ENCODE results near the gene SIVA1. TPM values are rescaled to one million over a fixed set of nuclear protein-coding genes. Genes with fewer than 3 reads are reported as not detected.

The SIVA1 gene
- total and polyA plus RNA-seq, 3 experiments from 2014 or later, result 150 to 227 (median 175) TPM

DNA sequence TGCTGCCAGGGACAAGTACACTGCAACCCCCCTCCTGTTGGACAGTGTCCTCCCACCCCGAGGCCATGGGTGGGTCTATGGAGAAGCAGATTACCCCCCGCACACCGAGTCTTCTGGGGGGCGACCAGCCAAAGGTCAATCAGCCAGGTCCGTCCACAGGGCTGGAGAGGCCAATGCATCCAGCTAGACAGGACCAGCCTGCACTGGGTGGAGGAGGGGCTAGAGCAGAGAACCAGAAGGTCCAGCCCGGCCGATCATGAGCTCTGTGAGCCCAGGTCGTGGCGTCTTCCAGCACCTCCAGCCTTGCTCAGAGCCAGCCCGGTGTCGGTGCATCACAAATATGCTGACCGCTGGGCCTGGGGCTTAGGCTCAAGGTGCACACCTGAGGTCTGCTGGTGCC, 37.1 kb upstream of the SIVA1 start:
- H3K36me3 ChIP-seq (ENCODE audit: insufficient read depth, low read length), result no peaks in the 10 kb centered on the region
- POLR2A ChIA-PET, result no interaction called here

DNA sequence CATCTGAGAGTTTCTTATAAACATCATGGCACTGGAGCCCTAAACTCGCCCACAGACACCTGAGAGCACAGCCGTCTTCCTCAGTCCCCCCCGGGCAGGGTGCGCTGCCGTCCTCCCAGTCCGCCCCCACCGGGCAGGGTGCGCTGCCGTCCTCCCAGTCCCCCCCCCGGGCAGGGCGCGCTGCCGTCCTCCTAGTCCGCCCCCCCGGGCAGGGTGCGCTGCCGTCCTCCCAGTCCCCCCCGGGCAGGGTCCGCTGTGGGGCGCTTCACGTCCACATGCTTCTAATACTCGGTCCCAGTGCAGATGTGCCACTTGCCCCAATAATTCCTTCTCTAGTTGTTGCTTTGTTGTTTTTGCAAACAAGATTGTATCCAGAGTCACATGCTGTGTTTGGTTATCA, 35.8 kb upstream of the SIVA1 start:
- H3K4me1 Mint-ChIP-seq, result peaks cover 0 to 1% (median 0%) of the 10 kb centered on the region in 3 donors
- H3K36me3 Mint-ChIP-seq, result peaks cover 0 to 17% (median 1%) of the 10 kb centered on the region in 3 donors
- no peak overlapping the region for H3K27ac Mint-ChIP-seq
- no peaks in the 10 kb centered on the region for H3K4me1 ChIP-seq (ENCODE audit: insufficient read depth, low read length)
- POLR2A ChIA-PET, result no interaction called here
- H3K9me3 ChIP-seq (ENCODE audit: low read length), result no peaks in the 10 kb centered on the region
- no peak overlapping the region for H3K4me3 ChIP-seq (ENCODE audit: low read length)
- H3K27me3 Mint-ChIP-seq, result no peaks in the 10 kb centered on the region
- H3K36me3 ChIP-seq (ENCODE audit: insufficient read depth, low read length), result no peaks in the 10 kb centered on the region
- no peaks in the 10 kb centered on the region for H3K9me3 Mint-ChIP-seq
- H3K4me3 Mint-ChIP-seq, result no peak overlapping the region
- no peak for DNase-seq
- H3K27me3 ChIP-seq (ENCODE audit: insufficient read depth, low read length, poor library complexity, severe bottlenecking), result no peaks in the 10 kb centered on the region
- CTCF ChIA-PET, result no interaction called here
- no peak overlapping the region for H3K27ac ChIP-seq (ENCODE audit: low read depth, low read length)

More for the DNA sequence above, 37.1 kb upstream of the SIVA1 start:
- Mint-ChIP-seq H3K27ac (no peak overlapping the region), H3K4me1 (peaks cover 0 to 1% (median 0%) of the 10 kb centered on the region in 3 donors), H3K4me3 (no peak overlapping the region), H3K9me3 (no peaks in the 10 kb centered on the region), H3K27me3 (no peaks in the 10 kb centered on the region), H3K36me3 (peaks cover 0 to 19% (median 1%) of the 10 kb centered on the region in 3 donors)
- Histone ChIP-seq H3K27me3 (ENCODE audit: insufficient read depth, low read length, poor library complexity, severe bottlenecking) (no peaks in the 10 kb centered on the region), H3K4me1 (ENCODE audit: insufficient read depth, low read length) (no peaks in the 10 kb centered on the region), H3K9me3 (ENCODE audit: low read length) (no peaks in the 10 kb centered on the region), H3K27ac (ENCODE audit: low read depth, low read length) (no peak overlapping the region), H3K4me3 (ENCODE audit: low read length) (no peak overlapping the region)
- CTCF ChIA-PET, result interaction anchor here (1.4 kb wide), 1 partner anchor 50 kb away, joined by 4 read pairs; no protein-coding TSS in a partner anchor
- no peak for DNase-seq

DNA sequence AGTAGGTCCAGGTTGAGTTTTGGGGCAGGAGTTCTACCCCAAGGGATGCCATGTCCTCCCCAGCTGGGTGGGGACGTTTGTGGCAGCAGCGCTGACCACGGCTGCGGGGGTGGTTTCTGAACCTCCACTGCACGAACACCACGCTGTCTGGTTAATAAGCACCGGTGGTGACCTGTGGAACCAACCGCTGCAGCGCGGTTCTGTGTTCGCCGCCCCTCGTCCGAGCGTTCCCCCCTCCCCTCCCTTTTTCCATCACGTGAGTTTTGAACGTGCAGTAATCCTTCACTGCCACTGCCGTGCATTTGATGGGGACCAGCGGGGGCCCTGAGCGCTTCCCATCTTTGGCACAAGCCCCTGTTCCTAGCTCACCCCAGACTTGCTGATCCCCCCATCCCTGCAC, 35.3 kb upstream of the SIVA1 start:
- ChIA-PET CTCF (no interaction called here), POLR2A (no interaction called here)
- H3K27ac Mint-ChIP-seq, result no peak overlapping the region

DNA sequence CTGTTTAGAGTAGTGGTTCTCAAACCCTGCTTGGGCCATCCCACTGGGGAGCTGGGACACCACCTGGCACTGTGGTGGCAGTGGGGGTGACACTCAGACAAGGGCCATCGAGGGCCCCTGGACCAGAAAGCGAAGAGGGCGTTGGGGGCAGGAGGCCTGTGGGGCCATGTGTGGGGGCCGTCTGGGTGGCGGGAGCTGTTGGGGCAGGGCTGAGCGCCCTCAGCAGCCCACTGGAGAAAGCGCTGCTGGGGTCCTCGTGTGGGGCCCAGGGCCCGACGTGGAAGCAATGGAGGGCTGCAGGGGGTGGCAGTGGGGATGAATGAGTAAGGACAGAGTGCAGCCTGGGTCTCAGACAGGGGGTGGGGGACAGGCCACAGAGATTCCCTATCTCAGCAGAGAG, 34.8 kb upstream of the SIVA1 start:
- H3K36me3 ChIP-seq (ENCODE audit: insufficient read depth, low read length), result no peaks in the 10 kb centered on the region
- no peaks in the 10 kb centered on the region for H3K9me3 ChIP-seq (ENCODE audit: low read length)
- H3K4me3 ChIP-seq (ENCODE audit: low read length), result no peak overlapping the region
- Mint-ChIP-seq H3K27me3 (no peaks in the 10 kb centered on the region), H3K4me3 (no peak overlapping the region), H3K9me3 (no peaks in the 10 kb centered on the region), H3K36me3 (peaks cover 0 to 17% (median 1%) of the 10 kb centered on the region in 3 donors), H3K27ac (peak overlapping the region in 1 of 8 donors; percentile 59), H3K4me1 (peaks cover 0 to 1% (median 0%) of the 10 kb centered on the region in 3 donors)
- no peak for DNase-seq
- no peak overlapping the region for H3K27ac ChIP-seq (ENCODE audit: low read depth, low read length)
- ChIA-PET CTCF (no interaction called here), POLR2A (no interaction called here)
- no peaks in the 10 kb centered on the region for H3K27me3 ChIP-seq (ENCODE audit: insufficient read depth, low read length, poor library complexity, severe bottlenecking)
- H3K4me1 ChIP-seq (ENCODE audit: insufficient read depth, low read length), result no peaks in the 10 kb centered on the region

More for the DNA sequence above, 35.3 kb upstream of the SIVA1 start:
- no peak for DNase-seq
- Mint-ChIP-seq H3K27me3 (no peaks in the 10 kb centered on the region), H3K36me3 (peaks cover 0 to 17% (median 1%) of the 10 kb centered on the region in 3 donors), H3K4me3 (no peak overlapping the region), H3K9me3 (no peaks in the 10 kb centered on the region), H3K4me1 (peaks cover 0 to 1% (median 0%) of the 10 kb centered on the region in 3 donors)
- Histone ChIP-seq H3K4me3 (ENCODE audit: low read length) (no peak overlapping the region), H3K27me3 (ENCODE audit: insufficient read depth, low read length, poor library complexity, severe bottlenecking) (no peaks in the 10 kb centered on the region), H3K36me3 (ENCODE audit: insufficient read depth, low read length) (no peaks in the 10 kb centered on the region), H3K4me1 (ENCODE audit: insufficient read depth, low read length) (no peaks in the 10 kb centered on the region), H3K9me3 (ENCODE audit: low read length) (no peaks in the 10 kb centered on the region), H3K27ac (ENCODE audit: low read depth, low read length) (no peak overlapping the region)

DNA sequence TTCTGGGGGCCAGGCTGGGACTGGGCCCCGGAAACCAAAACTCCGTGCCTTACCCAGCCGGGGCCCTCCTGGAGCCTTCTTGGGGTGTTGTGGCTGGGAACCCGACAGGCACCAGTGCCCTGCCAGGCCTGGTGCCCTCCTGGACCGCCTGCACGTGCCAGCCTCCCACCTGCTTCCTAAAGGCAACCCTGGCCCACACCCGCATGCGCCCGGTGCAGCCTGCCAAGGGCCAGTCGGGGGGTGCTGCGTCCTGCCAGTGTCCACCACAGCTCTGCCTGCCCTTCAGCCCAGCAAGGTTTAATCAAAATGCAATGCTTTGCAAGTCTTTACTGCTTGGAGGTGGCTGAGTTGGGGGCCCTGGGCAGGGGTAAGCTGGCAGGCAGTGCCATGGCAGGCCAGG, 34.1 kb upstream of the SIVA1 start:
- CTCF ChIA-PET, result no interaction called here
- Mint-ChIP-seq H3K36me3 (peaks cover 0 to 13% (median 1%) of the 10 kb centered on the region in 3 donors), H3K4me3 (no peak overlapping the region), H3K27me3 (no peaks in the 10 kb centered on the region), H3K4me1 (peaks cover 0 to 1% (median 0%) of the 10 kb centered on the region in 3 donors), H3K27ac (no peak overlapping the region), H3K9me3 (no peaks in the 10 kb centered on the region)
- no peaks in the 10 kb centered on the region for H3K9me3 ChIP-seq (ENCODE audit: low read length)
- no peaks in the 10 kb centered on the region for H3K4me1 ChIP-seq (ENCODE audit: insufficient read depth, low read length)
- no peaks in the 10 kb centered on the region for H3K36me3 ChIP-seq (ENCODE audit: insufficient read depth, low read length)
- H3K27ac ChIP-seq (ENCODE audit: low read depth, low read length), result no peak overlapping the region
- no peak overlapping the region for H3K4me3 ChIP-seq (ENCODE audit: low read length)
- DNase-seq, result no peak
- no peaks in the 10 kb centered on the region for H3K27me3 ChIP-seq (ENCODE audit: insufficient read depth, low read length, poor library complexity, severe bottlenecking)
- POLR2A ChIA-PET, result no interaction called here

DNA sequence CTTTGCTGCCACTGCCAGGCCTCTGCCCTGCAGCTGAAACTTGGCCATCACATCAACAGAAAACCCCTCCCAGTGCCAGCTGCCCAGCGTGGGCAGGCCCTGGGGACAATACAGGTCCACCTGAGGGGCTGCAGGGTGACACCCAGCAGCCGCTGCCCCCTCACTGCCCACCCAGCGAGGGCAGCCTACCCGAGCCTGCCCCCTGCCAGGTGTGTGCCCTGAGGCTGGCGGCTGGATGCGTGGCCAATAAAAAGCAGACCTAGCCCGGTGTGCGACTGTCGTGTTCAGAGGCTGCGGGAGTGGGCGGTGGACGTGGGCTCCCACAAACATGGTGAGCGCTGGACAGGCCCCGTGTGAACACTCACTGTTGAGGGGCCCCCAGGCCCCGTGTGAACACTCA, 33.6 kb upstream of the SIVA1 start:
- Mint-ChIP-seq H3K27ac (no peak overlapping the region), H3K4me3 (no peak overlapping the region)

DNA sequence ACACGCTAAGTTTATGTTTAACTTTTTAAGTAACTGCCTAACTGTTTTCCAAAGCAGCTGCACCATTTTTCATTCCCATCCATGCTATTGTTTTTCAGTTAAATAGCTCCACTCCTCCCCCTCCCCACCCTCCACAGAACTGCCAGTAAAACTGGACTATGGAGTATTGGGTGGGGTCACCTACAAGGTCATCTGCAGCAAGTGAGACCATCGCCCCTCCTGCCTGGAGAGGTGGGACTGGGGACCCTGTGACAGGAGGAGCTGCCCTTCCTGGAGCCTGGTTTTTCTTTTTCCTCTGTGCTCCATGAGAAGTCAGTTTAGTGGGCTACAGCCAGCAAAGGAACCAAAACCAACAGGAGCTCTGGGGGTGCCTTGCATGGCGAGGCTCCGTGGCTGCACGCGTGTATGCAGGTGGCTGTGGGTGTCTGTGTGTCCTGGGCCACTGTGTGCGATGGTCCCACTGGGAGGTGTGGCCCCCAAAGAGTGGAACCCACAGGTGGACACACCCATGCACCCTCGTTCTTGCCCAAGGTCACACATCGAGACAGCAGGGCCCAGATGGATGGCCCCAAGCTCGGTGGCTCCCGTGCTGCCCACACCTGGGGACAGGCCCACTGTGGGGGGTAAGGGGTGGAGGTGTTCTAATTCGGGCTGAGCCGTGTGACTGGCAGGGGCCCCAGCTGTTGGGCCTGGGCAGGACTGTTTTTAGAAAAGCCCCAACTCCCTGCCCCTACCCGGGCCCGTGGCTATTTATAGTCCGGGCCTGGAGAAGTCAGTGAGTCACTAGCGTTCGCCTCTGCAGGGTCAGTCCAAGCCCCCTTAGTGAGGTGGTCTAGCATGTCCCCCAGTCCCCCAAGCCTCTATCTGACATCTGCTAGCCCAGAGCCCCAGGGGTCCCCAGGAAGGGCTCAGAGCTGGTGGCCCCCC, 31.2 kb upstream of the SIVA1 start:
- Histone ChIP-seq H3K27ac (ENCODE audit: low read depth, low read length) (no peak overlapping the region), H3K4me1 (ENCODE audit: insufficient read depth, low read length) (peaks cover 6% of the 10 kb centered on the region), H3K36me3 (ENCODE audit: insufficient read depth, low read length) (no peaks in the 10 kb centered on the region), H3K4me3 (ENCODE audit: low read length) (no peak overlapping the region), H3K9me3 (ENCODE audit: low read length) (no peaks in the 10 kb centered on the region), H3K27me3 (ENCODE audit: insufficient read depth, low read length, poor library complexity, severe bottlenecking) (no peaks in the 10 kb centered on the region)
- Mint-ChIP-seq H3K9me3 (no peaks in the 10 kb centered on the region), H3K36me3 (peaks cover 0 to 3% (median 1%) of the 10 kb centered on the region in 3 donors), H3K4me1 (peaks cover 0 to 3% (median 1%) of the 10 kb centered on the region in 3 donors), H3K27me3 (no peaks in the 10 kb centered on the region), H3K4me3 (peak overlapping the region in 2 of 7 donors; percentile 32 to 37), H3K27ac (peak overlapping the region in 1 of 8 donors; percentile 15)
- DNase-seq, result no peak
- CTCF ChIA-PET, result interaction anchor here (1.1 to 1.3 kb wide), 2 partner anchors 16 to 31 kb away, joined by 3 to 4 read pairs; partner anchors contain the start of gene SIVA1
- POLR2A ChIA-PET, result no interaction called here

More for the DNA sequence above, 33.6 kb upstream of the SIVA1 start:
- Histone ChIP-seq H3K27me3 (ENCODE audit: insufficient read depth, low read length, poor library complexity, severe bottlenecking) (no peaks in the 10 kb centered on the region), H3K27ac (ENCODE audit: low read depth, low read length) (no peak overlapping the region), H3K36me3 (ENCODE audit: insufficient read depth, low read length) (no peaks in the 10 kb centered on the region), H3K4me1 (ENCODE audit: insufficient read depth, low read length) (no peaks in the 10 kb centered on the region), H3K4me3 (ENCODE audit: low read length) (no peak overlapping the region), H3K9me3 (ENCODE audit: low read length) (no peaks in the 10 kb centered on the region)
- ChIA-PET CTCF (no interaction called here), POLR2A (no interaction called here)
- Mint-ChIP-seq H3K36me3 (peaks cover 0 to 8% (median 1%) of the 10 kb centered on the region in 3 donors), H3K27me3 (no peaks in the 10 kb centered on the region), H3K9me3 (no peaks in the 10 kb centered on the region), H3K4me1 (peaks cover 0 to 1% (median 0%) of the 10 kb centered on the region in 3 donors)
- DNase-seq, result no peak

DNA sequence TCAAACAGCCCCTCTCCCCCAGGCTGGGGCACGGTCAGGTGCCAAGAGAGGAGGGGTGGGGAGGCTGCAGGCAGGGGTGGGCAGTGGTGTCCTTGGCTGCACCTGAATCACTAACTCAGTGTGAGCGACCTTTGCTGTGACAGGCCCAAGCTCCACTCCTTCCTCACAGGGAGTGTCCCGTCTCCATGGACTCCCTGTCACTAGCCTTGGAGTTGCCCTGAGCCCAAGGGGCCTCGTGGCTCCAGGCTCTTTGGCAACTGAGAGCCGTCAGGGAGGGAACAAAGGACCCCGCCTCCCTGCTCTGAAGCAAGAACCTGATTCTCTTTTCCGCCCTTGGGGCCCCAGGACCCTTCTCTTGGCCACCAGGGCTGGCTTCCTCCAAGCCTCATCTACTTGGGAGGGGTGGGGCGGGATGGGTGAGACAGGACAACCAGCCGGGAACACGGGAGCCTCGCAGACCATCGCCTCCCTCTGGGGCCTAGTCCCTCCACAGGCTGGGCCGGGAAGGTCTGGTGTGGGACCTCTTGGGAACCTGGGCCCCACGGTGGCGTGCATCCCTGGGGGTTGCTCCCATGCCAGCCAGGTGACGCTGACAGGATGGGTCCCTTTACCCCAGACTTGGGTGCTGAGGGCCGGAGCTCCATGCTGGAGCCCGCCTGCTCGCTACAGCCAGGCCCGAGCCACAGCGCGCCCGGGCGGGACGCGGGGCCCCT, 29.9 kb upstream of the SIVA1 start:
- Histone ChIP-seq H3K27me3 (ENCODE audit: insufficient read depth, low read length, poor library complexity, severe bottlenecking) (no peaks in the 10 kb centered on the region), H3K36me3 (ENCODE audit: insufficient read depth, low read length) (no peaks in the 10 kb centered on the region), H3K4me3 (ENCODE audit: low read length) (no peak overlapping the region), H3K9me3 (ENCODE audit: low read length) (no peaks in the 10 kb centered on the region), H3K27ac (ENCODE audit: low read depth, low read length) (no peak overlapping the region), H3K4me1 (ENCODE audit: insufficient read depth, low read length) (peaks cover 6% of the 10 kb centered on the region)
- POLR2A ChIA-PET, result no interaction called here
- DNase-seq, result peak in 1 of 5 donors; percentile 55
- H3K4me3 Mint-ChIP-seq, result peak overlapping the region in 1 of 7 donors; percentile 32
- CTCF ChIA-PET, result interaction anchor here (0.7 to 1.4 kb wide), 6 partner anchors 10 to 107 kb away, joined by 3 to 4 read pairs (median 3); no protein-coding TSS in a partner anchor
- peaks cover 0 to 3% (median 0%) of the 10 kb centered on the region in 3 donors for H3K4me1 Mint-ChIP-seq
- peaks cover 0 to 1% (median 0%) of the 10 kb centered on the region in 3 donors for H3K36me3 Mint-ChIP-seq
- no peak overlapping the region for H3K27ac Mint-ChIP-seq
- H3K27me3 Mint-ChIP-seq, result no peaks in the 10 kb centered on the region
- no peaks in the 10 kb centered on the region for H3K9me3 Mint-ChIP-seq
